ENCODE results near the gene DOCK10.

The DOCK10 gene

GRCh38 chr2:224956706-224957105 is 85.6 kb downstream of the DOCK10 start:
- DNase-seq (ENCODE audit: low read depth in 2 of 2): no peak
- H3K4me3 ChIP-seq (replicated peaks in 1 of 2; ENCODE audit: low read depth in 2 of 2, low read length in 2 of 2): no peak overlapping the region
- TF ChIP-seq CTCF (IDR thresholded peaks at IDR 0.05; ENCODE audit: low read depth, low read length): no peak

- no peak overlapping the region for H3K4me3 ChIP-seq (replicated peaks in 1 of 2; ENCODE audit: low read depth in 2 of 2, low read length in 2 of 2)
- DNase-seq (ENCODE audit: low read depth in 2 of 2): no peak
- no peak for TF ChIP-seq CTCF (IDR thresholded peaks at IDR 0.05; ENCODE audit: low read depth, low read length)
Measured at GRCh38 chr2:224954980-224955379, 87.3 kb downstream of the DOCK10 start.

GRCh38 chr2:224952936-224953657 is 89.2 kb downstream of the DOCK10 start:
- no peak for TF ChIP-seq CTCF (IDR thresholded peaks at IDR 0.05; ENCODE audit: low read depth, low read length)
- DNase-seq (ENCODE audit: low read depth in 2 of 2): no peak
- no peak overlapping the region for H3K4me3 ChIP-seq (replicated peaks in 1 of 2; ENCODE audit: low read depth in 2 of 2, low read length in 2 of 2)

GRCh38 chr2:224951723-224952481 is 90.4 kb downstream of the DOCK10 start:
- no peak overlapping the region for H3K4me3 ChIP-seq (replicated peaks in 1 of 2; ENCODE audit: low read depth in 2 of 2, low read length in 2 of 2)
- no peak for TF ChIP-seq CTCF (IDR thresholded peaks at IDR 0.05; ENCODE audit: low read depth, low read length)
- DNase-seq (ENCODE audit: low read depth in 2 of 2): no peak

GRCh38 chr2:224948859-224949258 is 93.4 kb downstream of the DOCK10 start:
- peak; percentile 69 to 75 for DNase-seq (ENCODE audit: low read depth in 2 of 2)
- TF ChIP-seq CTCF (IDR thresholded peaks at IDR 0.05; ENCODE audit: low read depth, low read length): no peak
- H3K4me3 ChIP-seq (replicated peaks in 1 of 2; ENCODE audit: low read depth in 2 of 2, low read length in 2 of 2): no peak overlapping the region

GRCh38 chr2:224948005-224948404 is 94.3 kb downstream of the DOCK10 start:
- H3K4me3 ChIP-seq (replicated peaks in 1 of 2; ENCODE audit: low read depth in 2 of 2, low read length in 2 of 2): no peak overlapping the region
- no peak for DNase-seq (ENCODE audit: low read depth in 2 of 2)
- TF ChIP-seq CTCF (IDR thresholded peaks at IDR 0.05; ENCODE audit: low read depth, low read length): no peak

Data from cardiac fibroblast (primary cell).